T-helper 9 cell (primary cell): ENCODE data around the gene TPPP3.
"Not testable (repeated sequence)": the region's sequence is repeated elsewhere in the genome, so short reads cannot be mapped to it uniquely, and the experiment has no call there.

Experiments used
- DNase-seq: peaks from one replicate; pipeline ENCODE4 v3.0.0-alpha.2; 2020

TPPP3 gene

GRCh38 chr16:67425580-67425979 is 32.3 kb upstream of the TPPP3 start:
- DNase-seq = no peak

DNA sequence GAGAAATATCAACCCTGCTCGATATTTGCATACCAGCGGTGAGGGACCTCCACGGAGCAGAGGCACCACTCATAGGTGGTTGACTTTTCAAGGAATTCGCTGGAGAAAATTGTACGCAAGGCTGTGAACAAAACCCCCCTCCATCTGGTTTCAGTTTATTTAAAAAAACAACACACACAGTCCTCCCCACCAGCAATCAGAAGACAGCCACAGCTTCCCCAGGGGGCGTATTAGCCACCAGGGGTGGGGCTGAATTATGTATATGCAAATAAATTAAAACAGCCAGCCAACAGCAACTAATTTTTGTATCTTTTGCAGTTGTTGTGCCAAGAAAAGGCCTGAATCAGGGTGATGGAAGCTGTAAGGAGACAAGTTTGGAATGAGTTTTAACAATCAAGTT is 31.8 kb upstream of the TPPP3 start:
- no peak for DNase-seq

- no peak for DNase-seq
These were observed 30.9 kb upstream of the TPPP3 start for GRCh38 chr16:67424261-67424615.

GRCh38 chr16:67423611-67424260 is 30.4 kb upstream of the TPPP3 start:
- no peak for DNase-seq

GRCh38 chr16:67423015-67423414 is 29.7 kb upstream of the TPPP3 start:
- DNase-seq = no peak

DNA sequence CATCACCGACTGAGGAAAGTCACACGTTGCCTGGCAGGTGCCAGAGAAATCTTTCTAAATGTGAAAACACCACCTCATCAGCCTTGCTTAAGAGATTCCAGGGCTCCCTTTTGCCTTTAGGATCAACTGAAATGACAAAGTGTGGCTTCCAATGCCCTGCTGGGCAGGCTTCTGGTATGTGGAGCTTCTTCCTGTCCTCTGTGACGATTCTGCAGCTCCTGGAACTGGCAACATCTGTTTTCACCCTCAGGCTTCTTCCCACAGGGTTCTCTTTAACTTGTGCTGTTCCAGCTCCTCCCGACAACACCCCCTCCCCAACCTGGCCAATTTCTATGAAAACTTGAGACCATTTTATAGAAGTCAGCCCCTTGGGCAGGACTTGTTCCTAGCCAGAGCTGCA is 27.7 kb upstream of the TPPP3 start:
- no peak for DNase-seq

GRCh38 chr16:67419931-67420330 is 26.6 kb upstream of the TPPP3 start:
- DNase-seq = no peak

GRCh38 chr16:67419502-67419901 is 26.2 kb upstream of the TPPP3 start:
- no peak for DNase-seq

- no peak for DNase-seq
These were observed 24.2 kb upstream of the TPPP3 start for GRCh38 chr16:67417333-67418061.

DNA sequence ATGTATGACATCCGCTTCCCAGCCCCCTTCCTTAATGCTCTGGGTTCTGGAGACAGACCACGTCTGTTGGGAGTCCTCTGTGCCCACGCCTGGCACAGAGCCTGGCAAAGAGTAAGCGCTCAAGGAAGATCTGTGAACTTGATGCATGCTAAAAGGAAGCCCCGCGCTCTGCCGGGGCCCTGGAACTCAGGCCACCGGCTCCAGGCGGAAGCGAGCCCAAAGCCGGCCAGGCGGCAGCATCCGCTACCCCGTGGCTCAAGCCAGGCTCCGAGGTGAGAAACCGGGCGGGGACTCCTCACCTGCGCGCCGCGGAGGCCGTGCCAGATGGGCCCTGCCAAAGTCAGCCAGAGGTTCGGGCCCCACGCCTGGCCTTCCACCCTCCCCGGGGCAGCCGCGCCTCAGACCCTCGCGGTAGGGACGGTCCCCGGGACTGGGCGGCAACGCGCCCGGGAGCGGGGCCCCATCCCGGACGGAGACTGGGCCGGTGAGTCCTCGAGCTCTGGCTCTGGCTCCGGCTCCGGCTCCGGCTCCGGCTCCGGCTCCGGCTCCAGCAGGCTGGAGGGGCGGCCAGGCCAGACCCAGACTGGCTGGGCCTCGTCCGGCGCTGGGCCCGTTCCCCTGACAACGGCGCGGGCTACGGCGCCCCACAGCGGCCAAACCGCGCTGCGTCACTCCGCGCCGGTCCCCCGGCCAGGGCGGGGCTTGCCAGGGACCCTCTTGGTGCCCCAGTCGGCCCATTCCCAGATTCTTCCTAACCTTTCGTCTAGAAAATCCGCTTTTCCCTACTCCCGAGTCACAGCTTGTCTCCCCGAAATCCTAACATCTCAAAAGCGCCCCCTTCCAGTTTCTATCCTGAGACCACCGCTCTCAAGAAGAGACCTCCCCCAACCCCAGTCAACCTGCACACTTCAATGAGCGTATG is 22.8 kb upstream of the TPPP3 start, which contains the start of gene ZDHHC1:
ZDHHC1 (minus strand) TSS at position 606 of the 922 bp plus-strand sequence. CDS start 8,702 bp downstream, outside the sequence.
- no peak for DNase-seq

GRCh38 chr16:67415421-67415820 is 22.1 kb upstream of the TPPP3 start:
- DNase-seq = not testable (repeated sequence)

DNA sequence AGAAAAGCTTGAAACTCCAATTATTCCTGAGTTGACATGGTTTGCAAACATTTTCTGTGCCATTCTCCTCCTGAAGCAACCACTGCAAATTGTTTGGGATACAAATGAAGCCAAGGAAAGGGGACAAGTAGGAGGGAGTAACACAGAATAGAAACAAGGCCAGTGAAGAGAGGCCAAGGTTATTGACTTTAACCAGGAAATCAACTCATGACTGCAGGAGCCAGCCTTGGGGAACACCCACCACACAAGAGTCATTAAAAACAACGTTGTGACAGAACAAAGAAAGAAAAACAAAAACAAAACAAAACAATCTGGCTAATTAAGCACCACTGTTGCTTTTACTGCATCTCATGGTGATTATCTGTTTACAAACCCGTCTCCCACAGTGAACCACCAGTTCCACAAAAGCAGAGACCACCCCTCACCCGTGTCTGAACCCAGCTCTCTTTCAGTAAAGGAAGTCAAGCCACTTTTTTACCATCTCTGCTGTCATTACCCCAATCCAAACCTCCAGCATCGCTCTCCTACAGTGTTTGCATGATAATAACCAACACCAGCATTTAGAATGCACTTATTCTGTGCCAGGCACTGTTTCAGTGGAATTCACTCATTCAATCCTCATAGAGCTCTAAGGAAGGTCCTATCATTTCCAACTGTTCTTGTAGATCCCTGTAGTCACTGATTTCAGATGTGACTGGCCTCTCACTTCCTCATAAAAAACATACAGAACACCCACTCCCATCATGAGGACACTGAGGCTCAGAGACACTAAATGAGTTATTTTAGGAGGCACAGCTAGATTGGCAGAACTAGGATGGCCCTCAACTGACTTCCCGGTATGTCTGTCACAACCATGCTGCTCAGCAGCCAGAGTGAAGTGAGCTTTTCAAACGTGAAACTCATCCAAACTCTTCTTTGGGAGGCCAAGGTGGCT is 20.9 kb upstream of the TPPP3 start:
- DNase-seq = no peak

DNA sequence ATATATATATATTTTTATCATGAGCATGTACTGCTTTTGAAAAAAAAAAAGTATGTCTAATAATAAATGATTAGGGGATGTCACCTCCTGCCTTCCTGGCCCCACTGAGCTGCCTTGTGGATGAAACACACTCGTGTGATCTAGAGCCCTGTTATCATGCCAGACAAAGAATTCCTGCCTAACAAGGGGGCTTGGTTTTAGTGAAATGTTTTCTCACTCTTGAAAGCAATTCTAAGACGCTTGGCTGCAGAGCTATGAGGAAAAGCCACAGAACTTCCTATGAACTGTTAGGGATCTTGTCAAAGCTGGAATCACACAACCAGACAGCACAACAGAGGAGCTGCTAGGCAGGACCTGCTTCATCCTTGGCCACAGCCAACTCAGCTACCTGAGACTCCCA is 19.0 kb upstream of the TPPP3 start:
- DNase-seq = no peak

DNA sequence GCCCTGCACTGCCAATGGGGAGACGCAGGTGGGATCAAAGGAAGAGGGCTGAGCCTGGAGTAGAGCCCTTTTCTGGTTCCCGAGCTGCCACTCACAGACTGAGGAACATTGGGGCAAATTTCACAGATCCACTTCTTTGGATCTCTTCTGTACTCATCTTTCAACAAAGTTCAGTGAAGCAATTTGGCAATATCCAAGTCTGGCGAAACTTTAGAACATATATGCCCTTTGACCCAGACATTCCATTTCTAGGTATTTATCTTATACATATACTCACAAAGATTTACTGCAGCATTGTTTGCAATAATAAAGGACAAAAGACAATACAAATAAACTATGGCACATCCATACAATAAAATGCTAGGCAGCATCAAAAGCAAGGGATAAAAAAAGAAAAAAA is 18.0 kb upstream of the TPPP3 start:
- DNase-seq = no peak

DNA sequence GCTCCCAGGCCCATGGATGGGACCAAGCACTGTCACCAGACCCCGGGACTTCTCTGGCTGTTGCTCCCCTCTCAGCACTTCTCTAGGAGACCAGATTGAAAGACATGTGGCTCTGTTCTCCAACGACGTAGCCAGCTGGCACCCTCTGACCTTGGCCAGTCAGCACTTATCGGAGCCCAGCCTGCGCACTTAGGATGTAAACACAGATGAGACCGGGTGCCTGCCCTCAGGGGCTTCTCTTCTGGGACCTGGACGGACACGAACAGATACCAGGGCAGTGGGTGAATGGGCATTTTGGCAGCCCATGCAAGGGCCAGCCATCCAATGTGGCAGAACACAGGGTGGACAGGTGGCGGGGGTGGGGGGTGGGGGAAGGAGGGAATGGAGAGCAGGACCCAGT is 16.3 kb upstream of the TPPP3 start:
- DNase-seq = no peak

GRCh38 chr16:67407788-67408452 is 14.6 kb upstream of the TPPP3 start:
- DNase-seq = no peak

GRCh38 chr16:67407176-67407787 is 14.0 kb upstream of the TPPP3 start:
- no peak for DNase-seq

- DNase-seq = no peak
These were observed 13.0 kb upstream of the TPPP3 start for GRCh38 chr16:67406111-67406971.

DNA sequence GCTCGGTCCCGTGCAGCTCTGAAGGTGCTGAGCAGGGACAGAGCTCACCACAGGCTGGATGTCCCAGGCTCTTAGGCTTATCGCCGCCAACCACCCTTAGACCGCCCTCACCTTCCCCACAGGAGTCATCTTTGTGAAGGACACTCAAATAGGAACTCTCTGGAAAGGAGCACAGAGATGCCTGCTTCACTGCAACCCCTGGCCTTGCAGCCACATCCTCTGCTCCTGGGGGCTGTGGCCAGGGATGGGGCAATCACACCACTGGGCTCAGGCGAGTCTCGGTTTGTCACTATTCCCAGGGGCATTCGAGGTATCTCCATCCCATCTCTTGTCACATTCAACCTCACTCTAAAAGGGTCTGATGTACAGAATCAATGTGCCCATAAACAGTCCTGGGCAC is 12.0 kb upstream of the TPPP3 start:
- DNase-seq = no peak

DNA sequence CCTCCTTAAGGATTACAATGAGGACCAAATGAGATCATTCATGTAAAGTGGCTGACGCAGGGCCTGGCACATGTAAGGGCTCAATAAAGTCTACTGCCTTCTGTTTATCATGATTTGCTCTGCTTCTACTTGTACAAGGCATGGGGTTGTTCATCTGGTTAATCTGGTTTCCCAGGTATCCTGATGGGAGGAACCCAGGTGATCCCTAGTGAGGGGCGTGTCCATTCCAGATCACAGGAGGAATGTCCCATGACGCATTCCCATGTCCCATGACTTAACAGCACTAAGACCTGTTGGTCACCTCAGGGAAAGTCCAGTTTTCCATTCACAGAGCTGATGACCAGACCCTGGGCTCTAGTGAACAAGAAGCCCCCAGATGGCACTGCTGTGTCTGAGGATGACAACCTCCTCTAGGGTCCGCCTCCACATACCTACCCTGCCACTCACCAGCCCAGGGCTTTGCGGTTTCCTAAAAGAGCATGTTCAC is 11.5 kb upstream of the TPPP3 start:
- DNase-seq = no peak
